Ovary (tissue), 9 donors: ENCODE results near the gene MELK. TPM values are rescaled to one million over a fixed set of nuclear protein-coding genes. Genes with fewer than 3 reads are reported as not detected.

Experiments
- DNase-seq, 5 donors: peaks; one replicate each; pipeline ENCODE4 v3.0.0-alpha.2; 2019 to 2020
- H3K27ac ChIP-seq, 2 donors: fragments of 200-600 bp; one replicate each; pipeline versions ENCODE4 v1.5.1 to v1.8.0; 2019 to 2022
- H3K27me3 ChIP-seq: fragments of 200-600 bp; one replicate; pipeline ENCODE4 v1.8.0; 2022
- H3K36me3 ChIP-seq: fragments of 200-600 bp; sonication (generic); one replicate; pipeline ENCODE4 v1.5.1; 2019
- H3K4me1 ChIP-seq: one replicate; pipeline ENCODE4 v1.8.1; 2013; ENCODE audit warnings: mild to moderate bottlenecking, moderate library complexity; ENCODE audit not compliant: insufficient read depth
- H3K4me3 ChIP-seq: fragments of 200-600 bp; sonication (generic); one replicate; pipeline ENCODE4 v1.5.1; 2017
- H3K9me3 ChIP-seq, 2 donors: fragments of 200-600 bp in 1 of 2; sonication (generic) in 1 of 2; one replicate each; pipeline versions ENCODE4 v1.5.1 to v1.8.1; 2013 to 2019; ENCODE audit warnings: mild to moderate bottlenecking in 1 of 2, moderate library complexity in 1 of 2
- EP300 ChIP-seq: sonication (generic); formaldehyde crosslinking; IDR thresholded peaks from one replicate; pipeline ENCODE4 v1.6.1; 2017; ENCODE audit warnings: antibody characterized with exemption
- POLR2A ChIP-seq: fragments of 450-650 bp; IDR thresholded peaks from one replicate; pipeline ENCODE4 v1.6.1; 2017; ENCODE audit warnings: antibody characterized with exemption, mild to moderate bottlenecking, moderate library complexity
- WGBS, 3 donors: extraction: QIAGEN DNeasy Blood & Tissue Kit in 1 of 3; methylation state at CpG; one replicate each; pipeline versions ENCODE4 v1.1.5 to v1.1.7; 2013 to 2017; 5-methylcytosine and 5-hydroxymethylcytosine counted together
- intact Hi-C, 4 donors: fragments of 100-400 bp; cut with DNase I; formaldehyde crosslinking; loops; one replicate each; pipeline versions ENCODE4 v1.11.0 to v1.15.1; 2022 to 2023
- polyA plus RNA-seq, 2 donors: library from polyadenylated mRNA; stranded (reverse); fragments of 200-250 nt in 1 of 2; fragments of 350-450 nt in 1 of 2; fragmentation: Illumina TruSeq in 1 of 2; extraction: RNeasy Lipid Tissue Mini Kit (QIAGEN cat#74804) in 1 of 2; gene quantifications; one replicate each; pipeline ENCODE4 v1.2.3, GENCODE V29; 2013 to 2014
- total RNA-seq, 7 donors: library from RNA; depleted of rRNA in 2 of 7; stranded (reverse); fragments of >200 nt in 2 of 7; fragmentation: NEBNext Ultra II Directional in 3 of 7; extraction: Animal tissue kit (Norgen Biotek cat#: 25700) in 3 of 7; gene quantifications; one replicate each; pipeline versions ENCODE4 v1.1.0 to v1.2.4, GENCODE V29; 2016 to 2023
- TF ChIP-seq, protein P1 (sequence below), 3 donors: fragments of 450-650 bp in 2 of 3; fragments of 200-600 bp in 1 of 3; IDR thresholded peaks; one replicate each; pipeline versions ENCODE4 v1.5.1 to v1.8.0; 2016 to 2022; ENCODE audit warnings: antibody characterized with exemption in 3 of 3, mild to moderate bottlenecking in 1 of 3
- donor health status: DM: no; HTN: no; CAD: no; lungs with moderate emphysema.
- donor health status: DM: no; HTN: no; CAD: no.
- donor health status: Bipolar disorder and iron deficiency.
- donor health status: DM: yes; HTN: yes; CAD: no.
- donor health status: DM: no; HTN: no; CAD: no.
- donor health status: DM: yes; HTN: yes; CAD: no.

Gene MELK
- total and polyA plus RNA-seq, 9 donors, result 0.25 to 1.3 (median 0.69) TPM; not detected in 2

- no peaks in the 10 kb centered on the region for H3K9me3 ChIP-seq
- no peak overlapping the region for H3K4me3 ChIP-seq
- no peaks in the 10 kb centered on the region for H3K27me3 ChIP-seq
- no peaks in the 10 kb centered on the region for H3K36me3 ChIP-seq
- TF ChIP-seq EP300, result no peak
- TF ChIP-seq POLR2A, result no peak
- TF ChIP-seq, protein P1, sequence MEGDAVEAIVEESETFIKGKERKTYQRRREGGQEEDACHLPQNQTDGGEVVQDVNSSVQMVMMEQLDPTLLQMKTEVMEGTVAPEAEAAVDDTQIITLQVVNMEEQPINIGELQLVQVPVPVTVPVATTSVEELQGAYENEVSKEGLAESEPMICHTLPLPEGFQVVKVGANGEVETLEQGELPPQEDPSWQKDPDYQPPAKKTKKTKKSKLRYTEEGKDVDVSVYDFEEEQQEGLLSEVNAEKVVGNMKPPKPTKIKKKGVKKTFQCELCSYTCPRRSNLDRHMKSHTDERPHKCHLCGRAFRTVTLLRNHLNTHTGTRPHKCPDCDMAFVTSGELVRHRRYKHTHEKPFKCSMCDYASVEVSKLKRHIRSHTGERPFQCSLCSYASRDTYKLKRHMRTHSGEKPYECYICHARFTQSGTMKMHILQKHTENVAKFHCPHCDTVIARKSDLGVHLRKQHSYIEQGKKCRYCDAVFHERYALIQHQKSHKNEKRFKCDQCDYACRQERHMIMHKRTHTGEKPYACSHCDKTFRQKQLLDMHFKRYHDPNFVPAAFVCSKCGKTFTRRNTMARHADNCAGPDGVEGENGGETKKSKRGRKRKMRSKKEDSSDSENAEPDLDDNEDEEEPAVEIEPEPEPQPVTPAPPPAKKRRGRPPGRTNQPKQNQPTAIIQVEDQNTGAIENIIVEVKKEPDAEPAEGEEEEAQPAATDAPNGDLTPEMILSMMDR (IDR thresholded peaks at IDR 0.05), result no peak
- intact Hi-C loops, result no loop called here
- H3K4me1 ChIP-seq, result peaks cover 2% of the 10 kb centered on the region
- H3K27ac ChIP-seq, result no peak overlapping the region
- DNase-seq, result no peak
- WGBS, 3 donors, result 34 to 50% (median 35%) methylated on average over 2 of the region's 2 CpGs
These were observed 2.8 kb downstream of the MELK start for GRCh38 chr9:36575411-36575882.

DNA sequence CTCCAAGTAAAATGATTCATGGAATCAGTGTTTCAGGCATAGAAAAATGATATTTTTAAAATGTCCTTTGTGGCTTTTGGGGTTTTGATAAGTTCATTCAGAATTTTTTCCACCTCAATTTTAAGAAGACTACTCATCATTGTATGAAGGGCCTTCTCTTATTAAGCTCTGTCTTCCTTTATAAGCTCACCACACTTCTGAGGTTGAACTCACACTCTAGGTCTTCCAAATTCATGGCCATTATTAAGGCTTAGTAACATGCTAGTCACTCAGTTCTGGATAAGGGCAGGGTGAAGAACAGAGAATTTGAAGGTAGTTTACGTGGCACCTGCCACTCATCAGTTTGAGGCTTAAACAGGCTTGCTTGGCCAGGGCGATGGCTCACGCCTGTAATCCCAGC lies 4.2 kb downstream of the MELK start:
- H3K27me3 ChIP-seq, result no peaks in the 10 kb centered on the region
- H3K4me3 ChIP-seq, result no peak overlapping the region
- peaks cover 2% of the 10 kb centered on the region for H3K4me1 ChIP-seq
- no peak overlapping the region for H3K27ac ChIP-seq
- no peaks in the 10 kb centered on the region for H3K36me3 ChIP-seq
- DNase-seq, result no peak
- no peaks in the 10 kb centered on the region for H3K9me3 ChIP-seq
- 92 to 97% (median 96%) methylated on average over 3 of the region's 3 CpGs for WGBS, 3 donors
- TF ChIP-seq EP300, result no peak
- no peak for TF ChIP-seq POLR2A
- TF ChIP-seq, protein P1 (IDR thresholded peaks at IDR 0.05), result no peak
- intact Hi-C loops, result no loop called here

DNA sequence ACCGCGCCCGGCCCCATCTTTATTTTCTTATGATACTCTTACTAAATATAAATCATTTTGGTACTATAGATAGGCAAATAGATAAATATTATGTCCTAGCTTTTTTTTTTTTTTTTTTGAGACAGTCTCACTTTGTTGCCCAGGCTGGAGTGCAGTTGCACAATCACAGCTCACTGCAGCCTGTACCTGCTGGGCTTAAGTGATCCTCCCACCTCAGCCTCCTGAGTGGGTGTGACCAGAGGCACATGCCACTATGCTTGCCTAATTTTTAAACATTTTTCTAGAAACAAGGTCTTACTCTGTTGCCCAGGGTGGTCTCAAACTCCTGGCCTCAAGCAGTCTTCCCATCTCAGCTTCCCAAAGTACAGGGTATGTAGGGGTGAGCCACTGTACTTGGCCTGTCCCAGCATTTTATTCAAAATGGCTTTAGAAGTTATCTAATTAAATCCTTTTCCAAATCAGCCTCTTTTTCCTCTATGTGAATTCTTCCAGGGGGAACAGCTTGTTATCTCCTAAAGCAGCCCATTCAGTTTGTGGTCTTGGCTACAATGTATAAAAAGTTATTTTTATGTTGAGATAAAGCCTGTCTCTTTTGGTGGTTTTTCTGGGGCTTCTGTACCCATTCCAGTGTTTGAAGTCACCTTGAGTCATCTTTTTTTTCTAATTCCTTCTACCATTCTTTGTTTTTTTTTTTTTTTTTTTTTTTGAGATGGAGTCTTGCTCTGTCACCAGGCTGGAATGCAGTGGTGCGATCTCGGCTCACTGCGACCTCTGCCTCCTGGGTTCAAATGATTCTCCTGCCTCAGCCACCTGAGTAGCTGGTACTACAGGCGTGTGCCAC lies 12.1 kb downstream of the MELK start:
- Histone ChIP-seq H3K9me3 (no peaks in the 10 kb centered on the region), H3K27ac (no peak overlapping the region), H3K36me3 (no peaks in the 10 kb centered on the region), H3K4me1 (no peaks in the 10 kb centered on the region), H3K4me3 (no peak overlapping the region), H3K27me3 (no peaks in the 10 kb centered on the region)
- WGBS, 3 donors, result 68 to 80% (median 75%) methylated on average over 7 of the region's 7 CpGs
- intact Hi-C loops, result no loop called here
- TF ChIP-seq, protein P1 (IDR thresholded peaks at IDR 0.05), result no peak
- TF ChIP-seq POLR2A (no peak), EP300 (no peak)
- no peak for DNase-seq

- intact Hi-C loops, result no loop called here
- WGBS, 3 donors, result 92 to 96% (median 95%) methylated on average over 1 of the region's 1 CpG
- Histone ChIP-seq H3K27ac (no peak overlapping the region), H3K4me1 (no peaks in the 10 kb centered on the region), H3K36me3 (no peaks in the 10 kb centered on the region), H3K27me3 (no peaks in the 10 kb centered on the region), H3K9me3 (no peaks in the 10 kb centered on the region), H3K4me3 (no peak overlapping the region)
- no peak for DNase-seq
- TF ChIP-seq EP300, result no peak
- TF ChIP-seq, protein P1 (IDR thresholded peaks at IDR 0.05), result no peak
- TF ChIP-seq POLR2A, result no peak
These were observed 17.5 kb downstream of the MELK start for GRCh38 chr9:36590231-36590630.
